Bronchial epithelial cell (primary cell): ENCODE measurements around the gene MYOD1. TPM values are rescaled to one million over a fixed set of nuclear protein-coding genes. Genes with fewer than 3 reads are reported as not detected.

Experiments
- DNase-seq: peaks from one replicate; pipeline ENCODE4 v3.0.0-alpha.2; 2010; ENCODE audit warnings: low read depth
- FAIRE-seq: peaks from 2 replicates; lab custom pipeline; 2011; peaks lifted over from hg19 to GRCh38; lab: Jason Lieb, UNC
- H3K27me3 ChIP-seq: 2 replicates; pipeline ENCODE4 v1.5.1; 2011; ENCODE audit warnings: low read length; ENCODE audit not compliant: control insufficient read depth, insufficient read depth
- H3K36me3 ChIP-seq: 2 replicates; pipeline ENCODE4 v1.5.1; 2011; ENCODE audit warnings: low read length; ENCODE audit not compliant: control insufficient read depth, insufficient read depth
- H3K4me3 ChIP-seq: 2 replicates; pipeline ENCODE4 v1.5.1; 2011; ENCODE audit warnings: mild to moderate bottlenecking, low read depth, low read length, control low read depth
- total RNA-seq: library from RNA; depleted of rRNA; stranded (reverse); fragments of >200 nt; gene quantifications from 2 replicates; pipeline ENCODE4 v1.2.1, GENCODE V29; 2014
- TF ChIP-seq, protein P1 (sequence below): IDR thresholded peaks from 2 replicates; pipeline ENCODE4 v1.5.1; 2011; ENCODE audit warnings: mild to moderate bottlenecking, moderate library complexity, low read length, control low read depth, inconsistent platforms; ENCODE audit not compliant: insufficient read depth, severe bottlenecking

MYOD1 gene
- total RNA-seq, 1 donor from 2014 or later = not detected

DNA sequence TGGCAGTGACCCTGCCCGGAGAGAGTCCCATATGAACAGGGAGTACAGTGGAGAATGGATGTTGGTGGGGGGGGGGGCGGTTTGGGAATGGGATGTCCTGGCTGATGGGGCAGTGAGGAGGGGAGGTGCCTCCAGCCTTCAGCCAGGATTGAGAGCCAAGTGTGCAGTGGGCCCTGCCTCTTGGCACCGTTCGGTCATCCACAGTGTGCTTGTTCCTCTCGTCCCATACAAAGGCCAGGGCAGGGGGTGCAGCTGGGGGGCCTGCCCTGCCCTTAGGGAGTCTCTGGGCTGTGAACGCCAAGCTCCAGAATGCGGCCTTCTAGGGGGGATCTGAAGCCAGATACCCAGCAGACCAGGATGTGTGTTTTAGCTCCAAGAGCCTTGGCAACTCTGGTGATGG is 49.2 kb downstream of the MYOD1 start:
- TF ChIP-seq, protein P1, sequence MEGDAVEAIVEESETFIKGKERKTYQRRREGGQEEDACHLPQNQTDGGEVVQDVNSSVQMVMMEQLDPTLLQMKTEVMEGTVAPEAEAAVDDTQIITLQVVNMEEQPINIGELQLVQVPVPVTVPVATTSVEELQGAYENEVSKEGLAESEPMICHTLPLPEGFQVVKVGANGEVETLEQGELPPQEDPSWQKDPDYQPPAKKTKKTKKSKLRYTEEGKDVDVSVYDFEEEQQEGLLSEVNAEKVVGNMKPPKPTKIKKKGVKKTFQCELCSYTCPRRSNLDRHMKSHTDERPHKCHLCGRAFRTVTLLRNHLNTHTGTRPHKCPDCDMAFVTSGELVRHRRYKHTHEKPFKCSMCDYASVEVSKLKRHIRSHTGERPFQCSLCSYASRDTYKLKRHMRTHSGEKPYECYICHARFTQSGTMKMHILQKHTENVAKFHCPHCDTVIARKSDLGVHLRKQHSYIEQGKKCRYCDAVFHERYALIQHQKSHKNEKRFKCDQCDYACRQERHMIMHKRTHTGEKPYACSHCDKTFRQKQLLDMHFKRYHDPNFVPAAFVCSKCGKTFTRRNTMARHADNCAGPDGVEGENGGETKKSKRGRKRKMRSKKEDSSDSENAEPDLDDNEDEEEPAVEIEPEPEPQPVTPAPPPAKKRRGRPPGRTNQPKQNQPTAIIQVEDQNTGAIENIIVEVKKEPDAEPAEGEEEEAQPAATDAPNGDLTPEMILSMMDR = no peak
- Histone ChIP-seq H3K36me3 (no peaks in the 10 kb centered on the region), H3K4me3 (no peak overlapping the region), H3K27me3 (no peaks in the 10 kb centered on the region)
- FAIRE-seq (no peak), DNase-seq (no peak)

DNA sequence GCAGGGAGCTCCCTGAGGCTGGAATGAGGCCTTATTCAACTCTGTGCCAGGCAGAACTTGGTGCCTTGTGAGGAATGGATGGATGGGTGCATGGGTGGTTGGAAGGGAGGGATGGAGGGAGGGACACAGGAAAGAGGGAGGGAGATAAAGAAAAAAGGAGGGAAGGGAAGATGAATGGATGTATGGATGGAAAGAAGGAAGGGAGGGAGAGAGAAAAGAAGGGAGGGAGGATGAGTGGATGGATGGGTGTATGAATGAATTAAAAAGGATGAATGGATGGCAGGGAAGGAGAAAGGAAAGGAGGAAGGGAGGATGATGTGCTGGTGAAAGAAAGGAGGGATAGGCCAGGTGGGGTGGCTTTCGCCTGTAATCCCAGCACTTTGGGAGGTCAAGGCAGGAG is 49.8 kb downstream of the MYOD1 start:
- TF ChIP-seq, protein P1 = no peak
- Histone ChIP-seq H3K4me3 (no peak overlapping the region), H3K27me3 (no peaks in the 10 kb centered on the region), H3K36me3 (no peaks in the 10 kb centered on the region)
- no peak for FAIRE-seq
- DNase-seq = no peak

DNA sequence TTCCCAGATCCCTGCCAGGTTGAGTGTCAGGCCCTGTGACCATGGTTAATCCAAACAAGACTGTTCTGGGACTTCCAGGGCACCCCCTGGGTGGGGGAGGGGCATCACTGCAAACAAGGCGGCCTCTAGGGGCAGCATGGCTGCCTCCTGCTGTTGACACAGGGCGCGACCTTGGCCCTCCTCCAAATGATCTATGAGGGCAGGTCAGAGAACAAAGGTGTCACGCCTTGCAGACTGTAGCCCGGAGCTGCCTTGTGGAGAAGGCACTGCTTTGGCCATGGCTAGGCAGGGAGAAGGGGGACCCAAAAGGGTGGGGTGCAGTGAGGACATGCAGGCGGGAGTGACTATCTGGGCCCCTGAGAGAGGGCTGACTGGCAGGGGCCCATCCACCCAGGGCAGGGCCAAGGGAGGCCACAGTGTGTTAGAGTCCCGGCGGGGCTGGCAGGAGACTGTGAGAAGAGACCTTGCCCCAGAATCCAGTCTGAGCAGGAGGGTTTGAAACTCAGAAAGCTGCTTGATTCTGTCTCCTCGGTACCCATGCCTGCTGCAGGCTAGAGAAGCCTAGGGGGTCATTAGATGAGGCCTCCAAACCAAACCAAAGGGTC is 50.8 kb downstream of the MYOD1 start:
- FAIRE-seq (no peak), DNase-seq (no peak)
- Histone ChIP-seq H3K4me3 (no peak overlapping the region), H3K27me3 (no peaks in the 10 kb centered on the region), H3K36me3 (no peaks in the 10 kb centered on the region)
- TF ChIP-seq, protein P1 = peak; percentile 25

DNA sequence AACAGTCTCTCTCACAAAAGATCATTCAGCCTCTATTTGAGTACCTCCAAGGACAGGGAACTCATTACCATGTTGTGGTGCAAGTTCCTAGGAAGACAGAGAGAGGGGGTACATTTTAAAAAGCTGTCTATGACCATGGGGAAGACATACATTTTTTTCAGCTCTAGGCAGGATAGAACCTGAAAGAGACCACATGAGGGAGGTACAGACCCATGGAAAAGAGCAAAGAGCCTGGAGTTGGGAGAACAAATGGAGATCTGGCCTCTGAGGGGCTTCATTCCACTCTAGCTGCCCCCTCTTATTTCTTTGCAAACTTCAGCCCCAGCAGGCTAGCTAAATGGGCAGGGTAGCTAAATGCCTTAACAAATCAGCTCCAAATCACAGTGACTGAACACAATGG is 51.5 kb downstream of the MYOD1 start:
- Histone ChIP-seq H3K27me3 (no peaks in the 10 kb centered on the region), H3K36me3 (no peaks in the 10 kb centered on the region), H3K4me3 (no peak overlapping the region)
- DNase-seq (peak; percentile 22), FAIRE-seq (no peak)
- TF ChIP-seq, protein P1 = peak; percentile 39

DNA sequence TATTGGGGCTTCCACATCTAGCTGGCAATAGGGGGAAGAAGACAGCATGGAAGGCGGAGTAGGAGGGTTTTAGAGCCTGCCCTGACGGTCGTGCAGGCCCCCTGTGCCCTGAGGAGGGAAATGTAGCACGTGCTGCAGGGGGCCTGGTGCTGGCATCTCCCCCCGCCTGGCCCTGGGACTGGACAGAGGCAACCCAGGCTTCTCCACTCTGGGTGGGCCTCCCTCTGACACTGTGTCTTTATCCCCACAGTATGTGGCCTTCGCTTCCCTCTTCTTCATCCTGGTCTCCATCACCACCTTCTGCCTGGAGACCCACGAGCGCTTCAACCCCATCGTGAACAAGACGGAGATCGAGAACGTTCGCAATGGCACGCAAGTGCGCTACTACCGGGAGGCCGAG is 52.0 kb downstream of the MYOD1 start:
- TF ChIP-seq, protein P1 = no peak
- no peak for FAIRE-seq
- Histone ChIP-seq H3K4me3 (no peak overlapping the region), H3K27me3 (no peaks in the 10 kb centered on the region), H3K36me3 (no peaks in the 10 kb centered on the region)
- no peak for DNase-seq

Other genes starting within 250 kb of the MYOD1 start
- gene ABCC8, start 242.7 kb upstream of the MYOD1 start, total RNA-seq = not detected in 2 replicates
- gene USH1C, start 175.2 kb upstream of the MYOD1 start, total RNA-seq = not detected in 2 replicates
- gene OTOG, start 172.3 kb upstream of the MYOD1 start, total RNA-seq = not detected in 2 replicates
- gene KCNC1, start 15.2 kb downstream of the MYOD1 start, total RNA-seq = not detected in 2 replicates